Left lung (tissue), 10 donors: ENCODE data around the gene MTMR4. TPM values are rescaled to one million over a fixed set of nuclear protein-coding genes. Genes with fewer than 3 reads are reported as not detected.
A peak's percentile ranks its signal among the peaks of the same experiment; 100 is the strongest.

ENCODE experiments used
- ATAC-seq: fragments of 200-7000 bp; cut with Tn5 transposase; one replicate; pipeline ENCODE4 v1.9.1; 2020; ENCODE audit warnings: moderate library complexity
- DNase-seq, 4 donors: peaks; one replicate each; pipeline ENCODE4 v3.0.0-alpha.2; 2013 to 2020
- H3K27ac ChIP-seq, 2 donors: fragments of 200-600 bp; sonication (generic) in 1 of 2; one replicate each; pipeline versions ENCODE4 v1.5.0 to v1.8.0; 2020 to 2021
- H3K27me3 ChIP-seq, 2 donors: fragments of 200-600 bp; sonication (generic) in 1 of 2; one replicate each; pipeline versions ENCODE4 v1.5.0 to v1.8.0; 2020 to 2021
- H3K36me3 ChIP-seq, 2 donors: fragments of 200-600 bp; sonication (generic) in 1 of 2; one replicate each; pipeline versions ENCODE4 v1.5.0 to v1.8.0; 2020 to 2021
- H3K4me1 ChIP-seq, 2 donors: fragments of 200-600 bp; one replicate each; pipeline ENCODE4 v1.8.0; 2021
- H3K4me3 ChIP-seq, 2 donors: fragments of 200-600 bp; sonication (generic) in 1 of 2; one replicate each; pipeline versions ENCODE4 v1.5.0 to v1.8.0; 2020 to 2021; ENCODE audit warnings: mild to moderate bottlenecking in 1 of 2
- H3K9me3 ChIP-seq, 2 donors: fragments of 200-600 bp; sonication (generic) in 1 of 2; one replicate each; pipeline versions ENCODE4 v1.5.0 to v1.8.0; 2020 to 2021
- intact Hi-C, 2 donors: fragments of 100-400 bp; cut with DNase I; formaldehyde crosslinking; loops; one replicate each; pipeline versions ENCODE4 v1.11.2 to v1.14.2; 2022
- polyA plus RNA-seq, 6 donors: library from polyadenylated mRNA; unstranded; fragments of 120-200 nt; gene quantifications; one replicate each; pipeline ENCODE4 v1.2.1, GENCODE V29; 2013; ENCODE audit not compliant: insufficient read length in 6 of 6
- total RNA-seq, 2 donors: library from RNA; stranded (reverse); fragmentation: NEBNext Ultra II Directional; extraction: Animal tissue kit (Norgen Biotek cat#: 25700); gene quantifications; one replicate each; pipeline ENCODE4 v1.2.1, GENCODE V29; 2021
- TF ChIP-seq, protein P1 (sequence below), 2 donors: fragments of 200-600 bp; sonication (generic) in 1 of 2; IDR thresholded peaks; one replicate each; pipeline versions ENCODE4 v1.5.0 to v1.8.0; 2021; ENCODE audit warnings: antibody characterized with exemption in 2 of 2
- donor health status: DM: no; HTN: yes; CAD: no.
- donor health status: DM: no; HTN: no; CAD: no.

The MTMR4 gene
- total and polyA plus RNA-seq, 8 donors = 33.6 to 54.8 (median 46.7) TPM

DNA sequence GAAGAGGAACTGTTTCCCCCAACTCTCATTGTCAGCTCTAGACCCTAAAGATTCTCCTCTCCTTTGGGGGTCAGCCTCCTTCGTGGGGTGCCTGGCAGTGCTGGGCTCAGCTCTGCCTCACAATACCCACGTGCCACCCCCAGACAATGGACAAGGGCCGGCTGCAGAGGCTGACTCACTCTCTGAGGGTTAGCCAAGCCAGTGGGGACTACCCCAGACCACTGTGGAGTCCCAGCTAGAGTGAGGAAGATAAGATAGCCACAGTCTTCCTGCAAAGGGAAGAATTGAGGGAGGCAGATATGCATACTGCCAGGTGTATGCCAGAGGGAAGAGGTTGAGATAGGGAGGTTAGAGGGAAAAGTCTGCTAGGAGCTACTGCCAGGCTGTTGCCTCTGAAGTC lies 13.5 kb upstream of the MTMR4 start:
- DNase-seq (no peak), ATAC-seq (peak; percentile 10)
- no peaks in the 10 kb centered on the region for H3K36me3 ChIP-seq
- intact Hi-C loops = no loop called here
- H3K4me3 ChIP-seq = no peak overlapping the region
- peaks cover 29 to 47% of the 10 kb centered on the region in 2 donors for H3K4me1 ChIP-seq
- no peaks in the 10 kb centered on the region for H3K9me3 ChIP-seq
- peaks cover 0 to 25% of the 10 kb centered on the region in 2 donors for H3K27me3 ChIP-seq
- peak overlapping the region in 1 of 2 donors; percentile 24 for H3K27ac ChIP-seq
- TF ChIP-seq, protein P1, sequence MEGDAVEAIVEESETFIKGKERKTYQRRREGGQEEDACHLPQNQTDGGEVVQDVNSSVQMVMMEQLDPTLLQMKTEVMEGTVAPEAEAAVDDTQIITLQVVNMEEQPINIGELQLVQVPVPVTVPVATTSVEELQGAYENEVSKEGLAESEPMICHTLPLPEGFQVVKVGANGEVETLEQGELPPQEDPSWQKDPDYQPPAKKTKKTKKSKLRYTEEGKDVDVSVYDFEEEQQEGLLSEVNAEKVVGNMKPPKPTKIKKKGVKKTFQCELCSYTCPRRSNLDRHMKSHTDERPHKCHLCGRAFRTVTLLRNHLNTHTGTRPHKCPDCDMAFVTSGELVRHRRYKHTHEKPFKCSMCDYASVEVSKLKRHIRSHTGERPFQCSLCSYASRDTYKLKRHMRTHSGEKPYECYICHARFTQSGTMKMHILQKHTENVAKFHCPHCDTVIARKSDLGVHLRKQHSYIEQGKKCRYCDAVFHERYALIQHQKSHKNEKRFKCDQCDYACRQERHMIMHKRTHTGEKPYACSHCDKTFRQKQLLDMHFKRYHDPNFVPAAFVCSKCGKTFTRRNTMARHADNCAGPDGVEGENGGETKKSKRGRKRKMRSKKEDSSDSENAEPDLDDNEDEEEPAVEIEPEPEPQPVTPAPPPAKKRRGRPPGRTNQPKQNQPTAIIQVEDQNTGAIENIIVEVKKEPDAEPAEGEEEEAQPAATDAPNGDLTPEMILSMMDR (IDR thresholded peaks at IDR 0.05) = no peak

DNA sequence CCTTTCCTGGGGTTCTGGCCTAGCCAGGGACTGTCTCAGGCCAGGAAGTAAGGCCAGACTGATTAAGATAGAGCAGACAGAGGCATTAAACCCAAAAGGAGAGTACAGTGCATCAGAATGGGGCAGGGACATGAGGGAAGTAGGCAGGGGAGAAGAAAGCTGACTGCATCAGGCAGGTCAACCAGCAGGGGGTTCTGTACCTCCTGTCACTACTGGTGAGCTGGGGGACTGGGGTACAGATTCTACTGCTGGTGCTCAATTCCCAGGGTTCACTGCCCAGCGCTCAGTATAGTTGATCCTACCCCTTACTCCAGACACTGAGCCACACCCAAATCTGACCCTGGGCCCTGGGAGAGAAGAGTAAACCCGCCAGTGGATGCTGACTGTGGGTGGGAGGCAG lies 12.9 kb upstream of the MTMR4 start:
- no peaks in the 10 kb centered on the region for H3K36me3 ChIP-seq
- peaks cover 29 to 44% of the 10 kb centered on the region in 2 donors for H3K4me1 ChIP-seq
- DNase-seq (no peak), ATAC-seq (no peak)
- peak overlapping the region in 1 of 2 donors; percentile 9 for H3K4me3 ChIP-seq
- intact Hi-C loops = no loop called here
- TF ChIP-seq, protein P1 (IDR thresholded peaks at IDR 0.05) = no peak
- peak overlapping the region; percentile 24 to 58 for H3K27ac ChIP-seq
- no peaks in the 10 kb centered on the region for H3K9me3 ChIP-seq
- peaks cover 0 to 21% of the 10 kb centered on the region in 2 donors for H3K27me3 ChIP-seq

DNA sequence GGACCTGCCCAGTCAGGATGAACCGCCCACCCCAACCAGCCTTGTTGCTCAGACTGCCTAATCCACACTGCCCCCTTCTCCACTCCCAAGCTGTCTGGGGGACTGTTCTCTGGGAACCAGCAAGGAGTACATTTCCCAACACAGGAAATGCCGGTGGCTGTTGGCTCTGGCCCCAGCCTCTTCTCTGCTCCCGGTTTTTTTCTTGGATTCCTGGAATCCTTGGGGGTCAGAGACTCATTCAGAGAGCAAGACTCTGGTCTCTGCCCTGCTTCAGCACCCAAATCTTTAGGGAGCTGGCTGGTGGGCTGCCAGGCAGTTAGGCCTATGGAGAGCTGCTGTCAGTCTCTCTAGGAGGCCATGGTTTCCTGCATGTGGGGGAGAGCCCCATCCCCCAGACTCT lies 10.8 kb upstream of the MTMR4 start:
- peak overlapping the region; percentile 3 to 13 for H3K27ac ChIP-seq
- TF ChIP-seq, protein P1 (IDR thresholded peaks at IDR 0.05) = no peak
- DNase-seq (peak in 2 of 4 donors; percentile 61 to 86), ATAC-seq (peak; percentile 54)
- intact Hi-C loops = no loop called here
- H3K36me3 ChIP-seq = no peaks in the 10 kb centered on the region
- no peak overlapping the region for H3K4me3 ChIP-seq
- H3K4me1 ChIP-seq = peaks cover 29 to 33% of the 10 kb centered on the region in 2 donors
- peaks cover 0 to 1% of the 10 kb centered on the region in 2 donors for H3K27me3 ChIP-seq
- no peaks in the 10 kb centered on the region for H3K9me3 ChIP-seq

DNA sequence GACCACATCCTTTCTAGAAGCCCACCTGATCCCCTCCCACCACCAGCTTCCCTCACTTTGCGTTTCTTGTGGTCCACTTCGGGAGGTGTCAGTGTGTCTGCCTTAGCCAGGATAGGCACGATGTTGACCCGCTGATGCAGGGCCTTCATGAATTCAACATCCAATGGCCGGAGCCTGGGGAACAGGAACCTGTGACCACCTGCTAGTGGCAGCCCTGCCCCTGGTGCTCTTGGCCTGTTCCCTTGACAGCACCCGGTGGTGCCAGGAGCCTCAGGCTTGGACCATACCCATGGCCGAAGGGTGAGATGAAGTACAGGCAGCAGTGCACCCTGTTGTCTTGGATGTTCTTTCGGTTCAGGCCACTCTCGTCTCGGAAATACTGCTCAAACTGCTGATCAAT lies 7.2 kb upstream of the MTMR4 start:
- intact Hi-C loops = no loop called here
- H3K4me1 ChIP-seq = peaks cover 25 to 32% of the 10 kb centered on the region in 2 donors

DNA sequence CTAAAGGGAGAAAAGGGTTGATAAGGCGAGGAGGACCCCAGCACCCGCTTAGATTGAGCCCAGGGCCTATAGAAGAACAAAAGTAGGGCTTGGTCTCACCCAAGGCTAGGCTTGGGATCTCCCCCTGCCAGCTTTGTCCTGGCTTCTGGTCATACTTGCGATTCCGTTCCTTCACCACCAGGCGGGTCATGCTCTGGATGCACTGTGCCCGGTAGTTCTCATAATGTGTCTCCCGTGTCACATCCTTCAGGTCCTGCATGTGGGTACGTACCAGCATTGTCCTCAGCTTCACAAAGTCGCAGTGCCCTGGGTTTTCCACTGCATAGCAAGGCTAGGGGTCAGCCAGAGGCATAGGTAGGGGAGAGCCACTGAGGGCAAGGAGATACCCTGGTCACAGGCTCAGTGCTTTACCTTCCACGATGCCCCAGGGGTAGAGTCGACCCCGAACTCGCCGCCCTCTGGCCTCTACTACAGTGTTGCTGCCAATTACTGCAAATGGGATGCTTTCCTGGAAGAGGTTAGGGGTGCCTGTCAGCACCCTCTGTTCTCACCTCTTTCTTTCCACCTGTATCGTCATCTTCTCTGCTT lies 6.5 kb upstream of the MTMR4 start:
- intact Hi-C loops = no loop called here

More for the DNA sequence above, 7.2 kb upstream of the MTMR4 start:
- Histone ChIP-seq H3K9me3 (no peaks in the 10 kb centered on the region), H3K27me3 (no peaks in the 10 kb centered on the region), H3K36me3 (no peaks in the 10 kb centered on the region), H3K27ac (no peak overlapping the region), H3K4me3 (no peak overlapping the region)
- DNase-seq (no peak), ATAC-seq (no peak)
- TF ChIP-seq, protein P1 (IDR thresholded peaks at IDR 0.05) = no peak

More for the DNA sequence above, 6.5 kb upstream of the MTMR4 start:
- TF ChIP-seq, protein P1 (IDR thresholded peaks at IDR 0.05) = peak in 1 of 2 donors; percentile 34
- peaks cover 28 to 37% of the 10 kb centered on the region in 2 donors for H3K4me1 ChIP-seq
- DNase-seq (no peak), ATAC-seq (no peak)
- H3K4me3 ChIP-seq = no peak overlapping the region
- no peaks in the 10 kb centered on the region for H3K27me3 ChIP-seq
- no peak overlapping the region for H3K27ac ChIP-seq
- no peaks in the 10 kb centered on the region for H3K9me3 ChIP-seq
- no peaks in the 10 kb centered on the region for H3K36me3 ChIP-seq
